HG03159 (cell line): ENCODE data around the gene SYPL2.
A peak's percentile ranks its signal among the peaks of the same experiment; 100 is the strongest.

Source experiments
- ATAC-seq: cut with Tn5 transposase; IDR thresholded peaks from one replicate; pipeline ENCODE4 v1.9.1; 2021; ENCODE audit warnings: mild to moderate bottlenecking, moderate library complexity; ENCODE audit not compliant: unreplicated experiment

The SYPL2 gene

DNA sequence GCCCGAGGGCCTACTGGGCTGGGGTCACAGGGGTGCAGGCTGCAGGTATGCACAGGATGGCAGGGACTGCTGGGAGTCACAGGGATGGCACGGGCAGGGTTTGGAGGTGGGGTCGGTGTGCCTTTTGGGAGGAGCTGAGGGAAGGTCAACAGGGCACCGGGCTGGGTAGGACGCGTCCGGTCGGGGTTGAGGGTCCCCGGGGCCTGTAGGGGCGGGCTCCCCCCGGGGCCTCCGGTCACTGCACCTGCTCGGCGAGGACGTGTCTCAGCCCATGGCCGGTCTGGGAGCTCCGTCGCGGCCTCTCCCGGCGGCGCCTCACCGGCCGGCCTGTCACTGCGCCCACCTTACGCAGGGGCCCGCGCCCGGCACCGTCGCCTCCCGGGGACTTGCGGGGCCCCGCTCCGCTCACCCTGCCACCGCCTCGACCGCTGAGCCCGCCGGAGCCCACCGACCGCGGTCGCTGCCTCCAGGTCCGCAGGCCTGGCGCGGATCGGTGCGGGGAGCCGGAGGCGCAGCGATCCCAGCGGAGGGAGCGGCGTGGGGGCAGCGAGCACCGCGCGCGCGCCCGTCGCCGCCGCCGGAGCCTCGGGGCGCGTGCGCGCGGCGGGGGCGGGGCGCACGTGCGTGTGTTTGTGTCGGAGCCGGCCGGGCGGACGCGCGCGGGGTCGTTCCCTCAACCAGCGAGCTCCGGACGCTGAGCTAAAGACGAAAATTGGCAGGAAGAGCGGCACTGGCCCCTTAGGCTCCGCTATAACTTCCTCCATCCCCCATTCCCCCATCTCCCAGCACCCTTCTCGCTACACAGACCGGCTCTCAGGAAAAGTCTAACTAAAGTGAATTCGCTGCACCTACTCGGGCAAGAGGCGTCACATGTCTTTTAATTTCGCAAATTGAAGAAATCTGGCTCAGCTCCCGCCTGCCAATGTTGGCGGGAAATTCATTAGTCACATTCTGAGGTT lies 43.1 kb downstream of the SYPL2 start, which contains the start of gene AMIGO1:
Gene AMIGO1 (minus strand): TSS at position 552 of the 959 bp plus-strand sequence. CDS start 815 bp downstream, outside the sequence.
- peak; percentile 69 for ATAC-seq

DNA sequence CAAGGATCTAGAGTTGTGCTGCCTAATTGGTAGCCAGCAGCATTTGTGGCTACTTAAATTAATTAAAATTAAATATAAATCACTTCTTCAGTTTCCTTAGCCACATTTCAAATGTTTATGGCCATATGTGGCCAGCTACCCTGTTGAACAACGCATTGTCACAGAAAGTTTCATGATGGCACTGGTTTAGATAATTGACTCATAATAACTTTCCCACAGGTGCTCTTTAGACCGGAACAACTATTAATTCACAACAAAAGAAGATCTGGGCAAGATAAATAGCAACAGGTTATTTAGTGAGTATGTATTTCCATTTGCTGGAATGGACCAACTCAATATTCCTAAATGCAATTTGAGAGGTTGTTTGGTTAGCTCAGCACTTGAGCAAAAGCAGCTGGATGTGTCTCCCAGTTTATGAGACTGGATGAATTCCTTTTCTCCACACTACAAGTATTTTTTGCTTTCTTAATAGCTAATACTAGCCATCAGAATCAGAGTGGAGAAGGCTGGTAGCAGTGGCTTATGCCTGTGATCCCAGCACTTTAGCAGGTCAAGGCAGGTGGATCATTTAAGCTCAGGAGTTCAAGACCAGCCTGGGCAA lies 46.9 kb downstream of the SYPL2 start:
- no peak for ATAC-seq

GRCh38 chr1:109514846-109515245 lies 48.5 kb downstream of the SYPL2 start:
- ATAC-seq = no peak

- ATAC-seq = no peak
These were observed 50.5 kb downstream of the SYPL2 start for GRCh38 chr1:109516872-109517271.

DNA sequence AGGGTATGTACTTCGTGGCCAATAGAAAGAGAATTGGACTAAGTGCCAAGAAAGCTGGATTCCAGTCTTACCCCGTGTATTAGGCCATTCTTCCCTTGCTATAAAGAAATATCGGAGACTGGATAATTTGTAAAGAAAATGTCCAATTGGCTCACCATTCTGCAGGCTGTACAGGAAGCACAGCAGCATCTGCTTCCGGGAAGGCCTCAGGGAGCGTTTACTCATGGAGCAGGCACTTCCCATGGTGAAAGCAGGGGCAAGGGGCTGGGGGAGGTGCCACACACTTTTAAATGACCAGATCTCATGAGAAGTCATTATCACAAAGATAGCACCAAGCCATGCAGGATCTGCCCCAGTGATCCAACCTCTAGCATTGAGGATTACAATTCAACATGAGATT lies 51.0 kb downstream of the SYPL2 start:
- ATAC-seq = no peak

- ATAC-seq = no peak
These were observed 54.9 kb downstream of the SYPL2 start for GRCh38 chr1:109521002-109521951.

- ATAC-seq = no peak
These were observed 55.7 kb downstream of the SYPL2 start for GRCh38 chr1:109522026-109522425.

DNA sequence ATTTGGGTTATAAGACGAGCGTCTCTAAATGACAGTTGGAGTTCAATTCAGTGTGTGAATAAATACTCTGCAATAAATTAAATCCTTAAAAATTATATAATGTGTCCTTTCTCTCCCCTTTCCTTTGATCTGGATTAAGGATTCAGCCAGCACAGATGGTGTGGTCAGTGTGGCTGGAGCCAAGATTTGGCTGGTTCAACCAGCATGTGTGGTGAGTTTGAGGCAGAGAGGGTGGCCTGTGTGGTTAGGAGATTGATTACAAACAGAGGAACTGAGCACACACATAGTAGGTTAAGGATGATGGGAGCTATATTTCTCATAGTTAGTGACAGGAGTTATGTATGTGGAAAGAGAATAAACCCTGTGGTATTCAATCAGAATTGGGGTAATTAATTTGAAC lies 57.4 kb downstream of the SYPL2 start:
- ATAC-seq = no peak

DNA sequence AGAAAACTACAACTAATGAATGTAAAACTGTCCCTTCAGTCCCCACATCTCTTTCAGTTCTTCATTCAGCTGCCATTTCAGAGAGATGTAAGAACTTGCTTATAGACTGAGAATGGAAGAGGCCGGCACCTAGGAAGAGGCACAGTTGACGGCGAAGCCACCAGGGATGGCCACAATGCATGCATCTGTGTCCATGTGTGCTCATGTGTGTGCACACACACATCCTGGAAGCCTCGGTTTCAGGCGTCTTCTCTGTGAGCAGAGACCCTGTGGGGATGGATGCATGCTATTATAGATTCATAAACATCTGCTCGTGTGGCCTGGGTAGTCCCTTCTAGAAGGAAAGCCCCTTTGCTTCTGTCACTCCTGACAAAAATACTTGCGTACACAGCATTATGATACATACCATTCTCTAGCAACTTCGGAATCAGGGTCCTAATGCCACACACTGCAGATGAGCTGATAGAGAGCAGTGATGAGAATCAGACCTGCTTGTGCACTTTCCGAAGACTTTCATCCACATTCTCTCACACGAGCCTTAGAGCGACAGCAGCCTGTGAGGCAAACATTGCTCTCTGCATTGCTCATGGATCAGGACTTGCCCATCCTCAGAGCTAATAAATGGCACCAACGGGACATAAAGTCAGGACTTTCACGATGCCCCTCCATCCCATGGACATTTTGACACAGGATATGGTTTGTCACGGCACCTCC lies 60.9 kb downstream of the SYPL2 start:
- peak; percentile 53 for ATAC-seq

DNA sequence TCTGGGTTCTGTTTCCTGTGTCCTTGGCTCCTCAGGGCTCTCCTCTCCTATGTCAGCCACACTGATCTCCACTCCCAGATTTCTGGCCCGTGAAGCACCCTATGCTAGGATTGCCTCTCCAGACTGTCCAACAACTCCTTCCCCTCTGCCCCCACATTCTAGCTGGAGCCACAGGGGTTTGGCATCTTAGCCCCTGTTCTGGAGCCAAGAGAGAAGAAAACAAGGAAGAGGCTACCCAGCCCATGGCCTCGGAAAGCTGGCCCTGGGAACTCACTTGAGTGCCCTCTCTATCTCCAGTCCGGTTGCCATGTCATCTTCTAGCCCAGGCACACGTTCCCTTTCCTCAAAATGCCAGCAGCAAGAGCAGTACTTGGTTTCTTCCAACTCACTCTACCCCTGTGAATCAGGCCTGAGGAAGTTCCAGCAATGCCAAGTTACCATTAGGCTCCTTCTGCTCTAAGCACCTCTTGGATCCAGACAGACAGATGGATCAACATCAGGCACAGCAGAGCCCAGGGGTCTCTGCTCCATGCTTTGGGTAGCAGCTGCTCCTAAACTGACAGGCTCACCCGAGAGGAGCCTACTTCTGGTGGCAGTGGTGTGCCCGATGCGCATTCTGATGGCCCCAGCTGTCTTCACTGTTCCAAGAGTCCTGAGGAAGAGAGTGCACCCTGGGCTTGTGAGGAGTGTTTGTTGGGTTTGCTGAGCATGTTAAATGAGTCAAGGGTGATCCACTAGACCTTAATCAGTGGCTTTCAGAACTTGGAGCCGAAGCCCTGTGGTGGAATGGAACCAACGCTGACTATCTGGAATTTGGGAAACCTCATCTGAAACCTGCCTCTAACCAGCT lies 61.7 kb downstream of the SYPL2 start:
- ATAC-seq = no peak

GRCh38 chr1:109528712-109529111 lies 62.4 kb downstream of the SYPL2 start:
- no peak for ATAC-seq

DNA sequence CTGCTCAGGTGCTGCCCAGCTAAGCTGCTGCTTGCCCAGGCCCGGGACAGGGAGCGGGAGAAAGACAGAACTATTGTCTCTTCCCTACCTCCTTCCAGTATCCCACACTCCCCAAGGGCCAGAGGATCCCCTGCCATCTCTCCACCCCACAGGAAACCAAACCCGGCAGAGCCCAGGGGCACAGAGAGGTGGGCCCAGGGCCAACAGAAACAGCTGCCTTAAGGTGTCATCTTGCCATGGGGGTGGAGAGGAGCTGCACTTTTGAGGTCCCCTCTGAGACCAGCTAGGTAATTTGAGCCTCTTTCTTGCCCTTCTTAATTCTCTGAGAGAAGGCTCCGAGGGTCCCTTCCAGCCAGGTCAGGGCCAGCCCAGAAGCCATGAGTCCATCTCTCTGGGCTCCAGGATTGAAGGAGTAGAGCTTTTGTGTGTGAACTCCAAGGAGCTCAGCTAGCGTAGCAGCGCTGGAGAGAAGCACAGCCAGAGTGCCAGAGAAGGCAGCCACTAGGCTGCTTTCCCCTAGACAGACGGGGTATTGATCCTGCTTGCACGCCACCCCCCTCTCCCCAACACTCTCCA lies 63.6 kb downstream of the SYPL2 start:
- ATAC-seq = no peak

DNA sequence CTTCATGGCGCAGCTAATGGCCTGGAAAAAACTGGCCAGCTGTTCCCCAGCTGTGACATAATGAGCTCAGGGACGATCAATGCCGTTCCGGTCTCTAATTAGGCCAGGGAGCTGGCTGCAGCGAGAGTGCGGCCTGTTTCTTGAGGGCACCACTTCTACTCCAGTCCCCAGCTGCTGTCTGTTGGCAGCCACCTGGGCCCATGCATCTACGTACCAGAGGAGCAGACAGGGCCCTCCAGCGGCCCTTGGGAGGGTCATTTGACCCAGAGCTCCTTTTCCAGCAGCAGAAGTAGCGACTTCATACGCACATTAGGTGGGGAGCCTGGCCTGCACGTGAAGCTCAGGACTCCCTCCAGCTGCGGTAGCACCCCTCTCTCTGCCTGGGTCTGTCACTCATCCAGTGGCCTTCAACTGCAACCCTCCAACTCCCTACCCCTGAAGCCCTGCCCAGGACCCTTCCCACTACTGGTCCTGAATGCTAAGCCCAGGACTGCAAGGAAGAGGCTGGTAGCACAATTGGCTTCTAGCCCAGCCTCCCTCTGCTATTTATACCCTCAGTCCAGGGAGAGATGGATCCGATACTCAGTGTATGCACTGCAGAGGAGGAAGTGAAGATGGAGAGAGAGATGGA lies 64.2 kb downstream of the SYPL2 start:
- no peak for ATAC-seq

- no peak for ATAC-seq
These were observed 65.0 kb downstream of the SYPL2 start for GRCh38 chr1:109531380-109531779.
